Measurements from ENCODE around the gene NFE2. TPM values are rescaled to one million over a fixed set of nuclear protein-coding genes. Genes with fewer than 3 reads are reported as not detected.

The NFE2 gene
- polyA plus RNA-seq (2013, experiment 1 of 2) = 1.5 TPM
- polyA plus RNA-seq (2013, experiment 2 of 2) = 1.7 TPM

DNA sequence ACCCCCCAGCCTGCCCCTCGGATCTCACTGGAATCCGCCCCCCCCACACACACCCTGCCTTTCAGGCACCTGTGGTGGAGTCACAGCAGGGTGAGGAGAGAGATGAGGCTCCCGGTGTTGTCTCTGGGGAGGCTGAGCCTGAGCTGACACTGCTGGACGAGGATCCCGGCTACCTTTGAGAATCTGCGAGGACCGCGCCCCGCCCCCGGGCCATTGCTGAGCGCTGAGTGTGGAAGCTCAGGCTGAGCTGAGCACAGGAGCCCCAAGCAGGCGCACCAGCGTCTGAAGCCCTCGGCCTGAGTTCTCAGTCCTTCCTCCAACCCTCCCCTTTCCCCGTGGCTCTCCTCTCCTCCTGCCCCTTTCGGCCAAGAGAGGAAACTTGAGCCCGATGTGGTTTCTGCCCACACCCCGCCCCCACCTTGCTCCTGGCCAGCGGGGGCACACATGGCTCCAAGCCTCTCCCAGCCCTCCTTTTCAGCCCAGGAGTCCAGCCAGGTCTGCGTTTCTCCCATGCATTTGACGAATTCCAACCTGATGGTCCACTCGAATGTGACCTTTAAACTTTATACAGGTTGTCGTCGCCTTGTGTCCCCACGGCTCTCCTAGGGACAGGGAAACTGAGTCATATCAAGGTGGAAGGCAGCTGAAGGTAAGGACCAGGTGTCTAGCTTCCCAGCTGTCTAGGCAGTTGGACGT lies at the start of gene NFE2:
Gene NFE2, minus strand, starts transcription at position 284 of the 696 bp plus-strand sequence. CDS start 5,767 bp downstream, outside the sequence.
- WGBS, 2 experiments (ENCODE audit: insufficient coverage in 2 of 2) = 4 to 6% methylated on average over 20 to 21 of the region's 26 CpGs
- H3K27ac ChIP-seq (ENCODE audit: low read depth, low read length, severe bottlenecking) = no peak within 1 kb of the TSS
- H3K4me1 ChIP-seq (ENCODE audit: control insufficient read depth, insufficient read depth, low read length, poor library complexity, severe bottlenecking) = peaks cover 24% of the 10 kb centered on the region
- H3K9me3 ChIP-seq (ENCODE audit: control insufficient read depth, low read length) = no peaks in the 10 kb centered on the region
- H3K36me3 ChIP-seq (ENCODE audit: control insufficient read depth, insufficient read depth, low read length) = no peaks in the 10 kb centered on the region
- peak within 1 kb of the TSS; percentile 12 for H3K4me3 ChIP-seq (ENCODE audit: extremely low read depth, insufficient read depth, low read length, poor library complexity, severe bottlenecking)

DNA sequence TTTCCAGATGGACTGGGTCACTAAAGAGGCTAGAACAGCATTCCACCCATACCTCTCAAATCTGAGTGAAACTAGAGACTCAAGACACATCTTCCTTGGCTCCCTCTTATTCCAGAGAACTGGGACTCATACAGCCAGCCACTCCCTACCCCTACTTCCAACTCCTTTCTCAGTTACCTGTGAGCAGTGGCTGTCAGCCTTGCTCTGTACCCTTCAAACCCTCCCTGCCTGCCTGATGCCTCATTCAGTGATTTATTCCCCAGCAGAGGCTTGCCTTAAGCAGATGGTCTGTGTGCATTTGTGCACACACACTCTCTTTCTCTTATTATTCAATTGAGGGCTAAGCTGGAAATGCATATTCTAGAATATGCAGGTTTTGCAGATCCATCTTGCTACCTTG lies 48.9 kb upstream of the NFE2 start:
- Histone ChIP-seq H3K4me1 (ENCODE audit: control insufficient read depth, insufficient read depth, low read length, poor library complexity, severe bottlenecking) (peaks cover 44% of the 10 kb centered on the region), H3K36me3 (ENCODE audit: control insufficient read depth, insufficient read depth, low read length) (peaks cover 68% of the 10 kb centered on the region), H3K9me3 (ENCODE audit: control insufficient read depth, low read length) (no peaks in the 10 kb centered on the region), H3K4me3 (ENCODE audit: extremely low read depth, insufficient read depth, low read length, poor library complexity, severe bottlenecking) (no peak overlapping the region), H3K27ac (ENCODE audit: low read depth, low read length, severe bottlenecking) (no peak overlapping the region)

DNA sequence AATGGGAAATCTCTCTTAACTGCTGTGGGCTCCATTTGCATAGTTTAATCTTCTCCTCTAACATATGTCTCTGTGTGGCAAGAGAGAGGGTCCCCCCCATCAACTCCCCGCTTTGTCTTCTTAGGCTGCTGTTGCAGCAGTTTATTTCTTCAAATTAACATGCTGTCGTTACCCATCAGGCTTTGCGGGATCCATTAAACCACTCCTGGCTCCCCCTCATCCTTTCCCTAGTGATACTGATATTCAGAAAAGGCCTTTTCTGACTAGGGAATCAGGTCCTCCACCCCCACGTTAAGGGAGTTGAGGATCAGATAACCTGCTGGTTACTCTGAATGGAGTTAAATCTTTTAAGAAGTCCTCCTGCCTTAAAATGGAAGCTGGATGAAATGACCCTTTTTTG lies 48.2 kb upstream of the NFE2 start:
- Histone ChIP-seq H3K36me3 (ENCODE audit: control insufficient read depth, insufficient read depth, low read length) (peaks cover 70% of the 10 kb centered on the region), H3K9me3 (ENCODE audit: control insufficient read depth, low read length) (no peaks in the 10 kb centered on the region), H3K4me3 (ENCODE audit: extremely low read depth, insufficient read depth, low read length, poor library complexity, severe bottlenecking) (no peak overlapping the region), H3K4me1 (ENCODE audit: control insufficient read depth, insufficient read depth, low read length, poor library complexity, severe bottlenecking) (peaks cover 42% of the 10 kb centered on the region), H3K27ac (ENCODE audit: low read depth, low read length, severe bottlenecking) (no peak overlapping the region)
- WGBS, 2 experiments (ENCODE audit: insufficient coverage in 2 of 2) = 100% methylated on average over 1 to 3 of the region's 4 CpGs

DNA sequence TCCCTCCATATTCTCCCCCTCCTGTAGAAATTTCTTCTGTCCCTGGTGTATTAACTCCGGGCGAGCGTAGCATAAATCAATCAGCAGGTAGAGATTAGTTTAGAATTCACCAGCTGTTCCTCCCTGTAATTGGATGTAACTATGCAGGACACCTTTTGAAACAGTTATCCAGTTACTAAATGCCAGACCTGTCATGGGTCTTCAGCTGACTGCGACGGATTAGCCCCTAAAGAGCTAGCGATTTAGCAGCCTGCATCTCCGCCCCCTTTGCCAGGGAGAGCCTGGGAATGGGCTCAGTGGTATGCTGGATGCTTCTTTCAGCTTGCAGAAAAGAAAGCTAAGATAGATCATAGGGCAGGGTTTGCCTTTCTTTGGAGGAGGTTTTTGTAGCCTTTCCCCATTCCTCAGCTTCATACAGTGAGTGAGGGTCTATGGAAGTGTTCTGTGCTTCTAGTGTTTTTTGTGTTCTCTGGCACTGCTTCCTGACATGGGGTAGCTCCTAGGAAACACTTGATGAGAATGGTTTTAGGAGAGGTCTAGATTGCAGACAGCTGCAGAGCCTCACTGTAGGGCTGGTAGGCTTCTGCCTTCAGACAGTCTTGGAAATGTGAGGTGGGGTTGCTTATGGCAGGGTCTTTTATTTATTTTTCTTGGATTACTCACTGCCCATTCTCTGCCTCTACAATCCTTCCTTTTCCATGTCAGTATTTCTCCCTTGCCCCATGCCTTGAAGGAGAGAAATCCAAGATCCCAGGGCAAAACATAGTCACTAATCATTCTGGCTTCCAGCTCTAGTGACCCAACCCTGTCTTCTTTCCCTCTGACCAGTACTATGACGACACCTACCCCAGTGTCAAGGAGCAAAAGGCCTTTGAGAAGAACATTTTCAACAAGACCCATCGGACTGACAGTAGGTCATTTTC lies 40.8 kb upstream of the NFE2 start:
- H3K4me3 ChIP-seq (ENCODE audit: extremely low read depth, insufficient read depth, low read length, poor library complexity, severe bottlenecking) = no peak overlapping the region
- WGBS, 2 experiments (ENCODE audit: insufficient coverage in 2 of 2) = 70 to 73% methylated on average over 8 of the region's 9 CpGs
- peaks cover 39% of the 10 kb centered on the region for H3K4me1 ChIP-seq (ENCODE audit: control insufficient read depth, insufficient read depth, low read length, poor library complexity, severe bottlenecking)
- H3K36me3 ChIP-seq (ENCODE audit: control insufficient read depth, insufficient read depth, low read length) = peaks cover 66% of the 10 kb centered on the region
- no peaks in the 10 kb centered on the region for H3K9me3 ChIP-seq (ENCODE audit: control insufficient read depth, low read length)
- peak overlapping the region; percentile 49 for H3K27ac ChIP-seq (ENCODE audit: low read depth, low read length, severe bottlenecking)

DNA sequence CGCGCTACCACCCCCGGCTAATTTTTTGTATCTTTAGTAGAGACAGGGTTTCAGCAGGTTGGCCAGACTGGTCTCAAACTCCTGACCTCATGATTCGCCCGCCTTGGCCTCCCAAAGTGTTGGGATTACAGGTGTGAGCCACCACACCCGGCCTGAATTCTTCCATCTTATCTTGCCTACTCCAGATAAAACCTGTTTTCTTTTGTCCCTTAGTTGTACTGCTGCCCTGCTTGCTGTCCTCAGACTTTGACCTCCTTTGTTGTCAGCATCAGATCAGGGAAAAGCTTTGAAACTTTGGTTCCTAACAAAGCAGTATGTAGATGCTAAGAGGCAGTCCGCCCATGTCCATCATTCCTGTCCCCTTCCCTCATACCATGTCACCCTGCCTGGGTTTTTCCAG lies 40.0 kb upstream of the NFE2 start:
- H3K27ac ChIP-seq (ENCODE audit: low read depth, low read length, severe bottlenecking) = peak overlapping the region; percentile 49
- WGBS, 2 experiments (ENCODE audit: insufficient coverage in 2 of 2) = 87 to 99% methylated on average over 7 of the region's 7 CpGs
- H3K4me3 ChIP-seq (ENCODE audit: extremely low read depth, insufficient read depth, low read length, poor library complexity, severe bottlenecking) = no peak overlapping the region
- H3K36me3 ChIP-seq (ENCODE audit: control insufficient read depth, insufficient read depth, low read length) = peaks cover 62% of the 10 kb centered on the region
- peaks cover 40% of the 10 kb centered on the region for H3K4me1 ChIP-seq (ENCODE audit: control insufficient read depth, insufficient read depth, low read length, poor library complexity, severe bottlenecking)
- no peaks in the 10 kb centered on the region for H3K9me3 ChIP-seq (ENCODE audit: control insufficient read depth, low read length)

DNA sequence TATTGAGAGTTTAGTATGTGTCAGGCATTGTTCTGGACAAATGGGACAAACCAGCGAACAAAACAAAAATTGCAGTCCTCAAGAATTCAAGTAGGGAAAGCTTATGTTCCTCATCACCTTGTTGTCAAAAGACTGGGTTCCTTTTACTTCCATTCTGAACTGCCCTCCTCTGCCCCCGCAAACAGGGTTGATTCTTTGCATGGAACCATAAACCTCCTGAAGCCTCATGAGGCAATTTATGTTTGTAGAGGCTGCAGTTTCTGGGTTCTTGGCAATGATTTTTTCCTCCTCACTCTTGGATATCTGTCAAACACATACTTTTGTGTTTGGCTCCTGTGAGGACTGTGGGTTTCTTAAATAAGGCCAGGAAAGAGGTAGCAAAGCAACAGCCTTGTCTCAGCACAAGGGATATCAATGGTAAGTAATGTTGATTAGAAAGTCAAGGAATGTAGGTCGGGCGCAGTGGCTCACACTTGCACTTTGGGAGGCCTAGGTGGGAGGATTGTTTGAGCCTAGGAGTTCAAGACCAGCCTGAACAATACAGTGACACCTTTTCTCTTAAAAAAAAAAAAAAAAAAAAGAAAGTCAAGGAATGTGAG lies 38.0 kb upstream of the NFE2 start:
- Histone ChIP-seq H3K9me3 (ENCODE audit: control insufficient read depth, low read length) (no peaks in the 10 kb centered on the region), H3K27ac (ENCODE audit: low read depth, low read length, severe bottlenecking) (no peak overlapping the region), H3K4me1 (ENCODE audit: control insufficient read depth, insufficient read depth, low read length, poor library complexity, severe bottlenecking) (peaks cover 40% of the 10 kb centered on the region), H3K4me3 (ENCODE audit: extremely low read depth, insufficient read depth, low read length, poor library complexity, severe bottlenecking) (no peak overlapping the region), H3K36me3 (ENCODE audit: control insufficient read depth, insufficient read depth, low read length) (peaks cover 49% of the 10 kb centered on the region)
- WGBS, 2 experiments (ENCODE audit: insufficient coverage in 2 of 2) = 71 to 93% methylated on average over 2 to 4 of the region's 4 CpGs

DNA sequence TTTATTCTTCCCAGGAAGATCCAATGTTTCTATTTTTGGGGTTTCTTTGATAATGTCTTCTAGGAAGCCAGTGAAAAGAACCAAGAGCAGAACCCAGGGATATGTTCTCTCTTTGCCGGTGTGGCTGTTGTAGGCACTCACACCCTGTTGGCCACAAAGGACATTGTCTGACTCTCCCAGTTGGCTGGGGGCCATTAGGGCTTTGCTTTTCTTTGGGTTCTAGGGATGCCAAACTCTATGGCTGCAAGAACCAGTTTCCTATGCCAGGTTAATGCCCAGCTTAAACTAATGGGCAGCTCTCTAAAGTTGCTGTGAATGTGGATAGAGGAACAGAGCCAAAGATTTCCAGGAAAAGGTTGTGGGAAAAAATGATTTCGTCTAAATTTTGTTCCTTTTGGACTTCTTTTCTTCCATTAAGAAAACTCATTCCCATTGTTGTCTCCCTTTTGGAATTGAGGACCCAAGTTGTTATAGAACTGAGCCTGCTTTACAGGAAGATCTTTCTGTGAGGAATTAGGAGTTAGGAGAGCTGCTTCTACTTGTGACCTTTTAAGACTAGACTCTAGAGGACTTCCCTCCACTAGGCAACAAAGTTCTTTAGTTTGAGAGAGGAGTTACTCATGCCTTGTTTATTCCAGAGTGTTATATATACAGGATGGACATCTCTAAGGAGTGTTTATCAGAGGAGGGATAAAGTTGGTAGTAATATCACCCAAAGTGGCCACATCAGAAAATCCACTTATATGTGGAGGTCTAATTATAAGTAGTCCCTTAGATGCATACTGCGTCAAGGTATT lies 37.2 kb upstream of the NFE2 start:
- Histone ChIP-seq H3K36me3 (ENCODE audit: control insufficient read depth, insufficient read depth, low read length) (peaks cover 42% of the 10 kb centered on the region), H3K4me3 (ENCODE audit: extremely low read depth, insufficient read depth, low read length, poor library complexity, severe bottlenecking) (no peak overlapping the region), H3K4me1 (ENCODE audit: control insufficient read depth, insufficient read depth, low read length, poor library complexity, severe bottlenecking) (peaks cover 40% of the 10 kb centered on the region), H3K27ac (ENCODE audit: low read depth, low read length, severe bottlenecking) (peak overlapping the region; percentile 46), H3K9me3 (ENCODE audit: control insufficient read depth, low read length) (no peaks in the 10 kb centered on the region)
- WGBS, 2 experiments (ENCODE audit: insufficient coverage in 2 of 2) = 92 to 100% methylated on average over 1 of the region's 3 CpGs

DNA sequence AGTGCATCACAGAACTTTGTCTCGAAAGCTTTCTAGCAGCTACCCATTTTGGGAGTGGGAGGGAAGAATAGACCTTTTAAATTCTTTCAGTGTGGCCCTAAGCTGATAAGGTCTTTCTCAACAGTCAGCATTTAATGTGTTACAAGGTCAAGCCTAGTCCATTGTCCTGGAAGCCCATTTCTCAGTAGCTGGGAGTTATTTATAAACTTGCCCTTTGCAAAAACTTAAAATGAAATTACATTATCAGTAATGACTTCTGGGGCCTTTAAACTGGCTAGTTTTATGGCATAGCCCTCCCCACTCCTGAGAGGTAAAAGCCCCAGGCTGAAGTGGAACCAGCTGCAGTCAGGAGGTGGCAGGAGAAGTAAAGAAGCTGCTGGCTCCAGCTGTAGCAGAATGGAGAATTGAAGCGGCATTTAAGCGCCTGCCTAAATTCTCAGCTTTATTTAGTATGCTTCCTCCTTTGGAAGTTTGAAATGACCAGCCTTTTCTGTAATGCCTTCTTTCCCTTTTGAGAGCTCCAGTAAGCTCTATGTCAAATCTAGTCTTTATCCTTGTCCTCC lies 36.5 kb upstream of the NFE2 start:
- H3K4me3 ChIP-seq (ENCODE audit: extremely low read depth, insufficient read depth, low read length, poor library complexity, severe bottlenecking) = no peak overlapping the region

DNA sequence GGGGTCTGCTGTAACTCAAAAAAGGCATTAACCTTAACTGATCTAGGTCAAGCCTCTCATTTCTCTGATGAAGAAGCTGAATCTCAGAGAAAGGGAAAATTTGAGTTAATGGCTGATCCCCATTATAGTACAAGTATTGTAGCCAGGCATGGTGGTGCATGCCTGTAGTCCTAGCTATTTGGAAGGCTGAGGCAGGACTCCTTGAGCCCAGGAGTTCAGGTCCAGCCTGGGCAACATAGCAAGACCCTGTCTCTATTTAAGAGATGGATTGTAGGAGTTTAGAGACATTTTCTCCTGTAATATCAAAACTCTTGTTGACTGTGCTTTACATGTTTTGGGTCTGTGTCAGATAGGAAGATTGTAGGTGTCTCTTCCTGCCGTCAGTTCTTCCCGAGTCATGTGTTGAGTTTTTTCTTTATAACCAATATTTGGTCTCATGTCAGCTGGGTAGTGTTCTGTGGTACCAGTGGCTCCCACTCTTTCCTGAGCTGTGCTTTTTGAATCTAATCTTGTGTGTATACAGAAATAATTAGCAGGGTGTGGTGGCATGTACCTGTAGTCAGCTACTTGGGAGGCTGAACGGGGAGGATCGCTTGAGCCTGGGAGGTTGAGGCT lies 32.7 kb upstream of the NFE2 start:
- peaks cover 39% of the 10 kb centered on the region for H3K4me1 ChIP-seq (ENCODE audit: control insufficient read depth, insufficient read depth, low read length, poor library complexity, severe bottlenecking)
- 100% methylated on average over 2 of the region's 4 CpGs; no CpG with 5 or more reads in 1 of the 2 experiments for WGBS, 2 experiments (ENCODE audit: insufficient coverage in 2 of 2)
- H3K4me3 ChIP-seq (ENCODE audit: extremely low read depth, insufficient read depth, low read length, poor library complexity, severe bottlenecking) = no peak overlapping the region
- peaks cover 23% of the 10 kb centered on the region for H3K36me3 ChIP-seq (ENCODE audit: control insufficient read depth, insufficient read depth, low read length)
- no peaks in the 10 kb centered on the region for H3K9me3 ChIP-seq (ENCODE audit: control insufficient read depth, low read length)
- H3K27ac ChIP-seq (ENCODE audit: low read depth, low read length, severe bottlenecking) = no peak overlapping the region

More for the DNA sequence above, 36.5 kb upstream of the NFE2 start:
- Histone ChIP-seq H3K9me3 (ENCODE audit: control insufficient read depth, low read length) (no peaks in the 10 kb centered on the region), H3K27ac (ENCODE audit: low read depth, low read length, severe bottlenecking) (peak overlapping the region; percentile 51), H3K36me3 (ENCODE audit: control insufficient read depth, insufficient read depth, low read length) (peaks cover 39% of the 10 kb centered on the region), H3K4me1 (ENCODE audit: control insufficient read depth, insufficient read depth, low read length, poor library complexity, severe bottlenecking) (peaks cover 40% of the 10 kb centered on the region)
- 71 to 90% methylated on average over 2 to 3 of the region's 3 CpGs for WGBS, 2 experiments (ENCODE audit: insufficient coverage in 2 of 2)
